Stimulated activated naive CD8-positive, alpha-beta T cell treated with anti-CD3 and anti-CD28 coated beads, Interleukin-15, amount 100 ng/mL, for 72 hours (primary cell): ENCODE measurements around the gene PIGQ.

ENCODE experiments used
- ATAC-seq: fragments of 150-1000 bp; cut with Tn5 transposase; 2 replicates; pipeline ENCODE4 v1.10.0; 2021; ENCODE audit warnings: mild to moderate bottlenecking, moderate library complexity
- DNase-seq, 2 donors: peaks; one replicate each; pipeline ENCODE4 v3.0.0; 2021 to 2022
- H3K27ac Mint-ChIP-seq, 2 donors: one replicate each; pipeline ENCODE4 v1.8.0; 2022; ENCODE audit warnings: mild to moderate bottlenecking in 2 of 2, mixed read lengths in 2 of 2, moderate library complexity in 2 of 2
- H3K27me3 Mint-ChIP-seq: one replicate; pipeline ENCODE4 v1.8.0; 2022; ENCODE audit warnings: mixed read lengths
- H3K4me1 Mint-ChIP-seq: one replicate; pipeline ENCODE4 v1.8.0; 2022; ENCODE audit warnings: mild to moderate bottlenecking, mixed read lengths
- H3K4me3 Mint-ChIP-seq, 2 donors: one replicate each; pipeline ENCODE4 v1.8.0; 2022; ENCODE audit warnings: mild to moderate bottlenecking in 2 of 2, mixed read lengths in 2 of 2, moderate library complexity in 1 of 2
- H3K9me3 Mint-ChIP-seq, 2 donors: one replicate each; pipeline ENCODE4 v1.8.0; 2022; ENCODE audit warnings: mixed read lengths in 2 of 2

Gene PIGQ

DNA sequence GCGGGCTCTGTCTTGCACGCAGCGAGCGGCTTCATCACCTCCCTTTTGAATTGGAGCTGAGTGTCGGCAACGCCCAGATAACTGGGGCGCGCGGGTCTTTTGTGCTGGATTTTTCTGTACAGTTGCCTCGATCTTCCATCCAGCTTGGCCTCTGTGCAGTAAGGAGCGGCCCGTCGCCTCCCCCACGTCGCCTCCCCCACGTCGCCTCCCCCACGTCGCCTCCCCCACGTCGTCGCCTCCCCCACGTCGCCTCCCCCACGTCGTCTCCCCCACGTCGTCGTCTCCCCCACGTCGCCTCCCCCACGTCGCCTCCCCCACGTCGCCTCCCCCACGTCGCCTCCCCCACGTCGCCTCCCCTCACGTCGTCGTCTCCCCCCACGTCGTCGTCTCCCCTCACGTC, 25.3 kb upstream of the PIGQ start:
- H3K27ac Mint-ChIP-seq: no peak overlapping the region
- no peaks in the 10 kb centered on the region for H3K9me3 Mint-ChIP-seq
- H3K4me1 Mint-ChIP-seq: peaks cover 7% of the 10 kb centered on the region
- no peak for ATAC-seq
- DNase-seq: no peak
- no peaks in the 10 kb centered on the region for H3K27me3 Mint-ChIP-seq
- H3K4me3 Mint-ChIP-seq: no peak overlapping the region

DNA sequence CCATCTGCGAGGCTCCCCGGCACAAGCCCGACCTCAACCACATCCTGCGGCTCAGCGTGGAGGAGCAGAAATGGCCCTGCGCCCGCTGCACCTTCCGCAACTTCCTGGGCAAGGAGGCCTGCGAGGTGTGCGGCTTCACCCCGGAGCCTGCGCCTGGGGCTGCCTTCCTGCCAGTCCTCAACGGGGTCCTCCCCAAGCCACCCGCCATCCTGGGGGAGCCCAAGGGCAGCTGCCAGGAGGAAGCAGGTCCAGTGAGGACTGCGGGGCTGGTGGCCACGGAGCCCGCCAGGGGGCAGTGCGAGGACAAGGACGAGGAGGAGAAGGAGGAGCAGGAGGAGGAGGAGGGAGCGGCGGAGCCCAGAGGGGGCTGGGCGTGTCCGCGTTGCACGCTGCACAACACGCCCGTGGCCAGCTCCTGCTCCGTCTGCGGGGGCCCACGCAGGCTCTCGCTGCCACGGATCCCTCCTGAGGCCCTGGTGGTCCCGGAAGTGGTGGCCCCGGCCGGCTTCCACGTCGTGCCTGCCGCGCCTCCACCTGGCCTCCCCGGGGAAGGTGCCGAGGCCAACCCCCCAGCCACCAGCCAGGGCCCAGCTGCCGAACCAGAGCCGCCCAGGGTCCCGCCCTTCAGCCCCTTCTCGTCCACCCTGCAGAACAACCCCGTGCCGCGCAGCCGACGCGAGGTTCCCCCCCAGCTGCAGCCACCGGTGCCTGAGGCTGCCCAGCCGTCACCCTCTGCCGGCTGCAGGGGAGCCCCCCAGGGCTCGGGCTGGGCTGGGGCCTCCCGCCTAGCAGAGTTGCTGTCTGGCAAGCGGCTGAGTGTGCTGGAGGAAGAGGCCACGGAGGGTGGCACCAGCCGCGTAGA, 22.6 kb upstream of the PIGQ start:
- no peak overlapping the region for H3K27ac Mint-ChIP-seq
- H3K27me3 Mint-ChIP-seq: no peaks in the 10 kb centered on the region
- H3K9me3 Mint-ChIP-seq: no peaks in the 10 kb centered on the region
- DNase-seq (peak in 1 of 2 donors; percentile 55), ATAC-seq (peak; percentile 48)
- H3K4me1 Mint-ChIP-seq: peaks cover 7% of the 10 kb centered on the region
- peak overlapping the region in 1 of 2 donors; percentile 58 for H3K4me3 Mint-ChIP-seq

DNA sequence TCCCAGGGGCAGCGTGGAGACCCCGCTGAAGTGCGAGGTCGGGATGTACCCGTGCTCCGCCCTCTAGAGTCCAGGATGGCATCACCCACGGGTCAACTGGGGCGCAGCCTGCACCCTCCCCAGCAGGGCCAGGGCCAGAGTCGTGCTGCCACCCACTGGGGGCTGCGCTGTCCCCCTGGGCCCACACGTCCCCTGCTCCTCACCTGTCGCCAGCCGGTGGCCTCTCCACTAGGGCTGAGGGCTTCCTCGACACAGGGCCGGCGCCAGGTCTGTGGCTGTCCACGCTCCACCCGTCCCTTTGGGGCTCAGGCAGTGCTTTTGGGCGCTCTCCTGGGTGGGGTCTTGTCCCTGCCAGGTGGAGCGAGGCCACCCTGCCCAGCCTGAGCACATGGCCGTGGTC, 21.2 kb upstream of the PIGQ start:
- H3K27ac Mint-ChIP-seq: no peak overlapping the region
- no peaks in the 10 kb centered on the region for H3K9me3 Mint-ChIP-seq
- DNase-seq: no peak
- no peaks in the 10 kb centered on the region for H3K27me3 Mint-ChIP-seq
- peaks cover 7% of the 10 kb centered on the region for H3K4me1 Mint-ChIP-seq
- no peak overlapping the region for H3K4me3 Mint-ChIP-seq
- no peak for ATAC-seq

DNA sequence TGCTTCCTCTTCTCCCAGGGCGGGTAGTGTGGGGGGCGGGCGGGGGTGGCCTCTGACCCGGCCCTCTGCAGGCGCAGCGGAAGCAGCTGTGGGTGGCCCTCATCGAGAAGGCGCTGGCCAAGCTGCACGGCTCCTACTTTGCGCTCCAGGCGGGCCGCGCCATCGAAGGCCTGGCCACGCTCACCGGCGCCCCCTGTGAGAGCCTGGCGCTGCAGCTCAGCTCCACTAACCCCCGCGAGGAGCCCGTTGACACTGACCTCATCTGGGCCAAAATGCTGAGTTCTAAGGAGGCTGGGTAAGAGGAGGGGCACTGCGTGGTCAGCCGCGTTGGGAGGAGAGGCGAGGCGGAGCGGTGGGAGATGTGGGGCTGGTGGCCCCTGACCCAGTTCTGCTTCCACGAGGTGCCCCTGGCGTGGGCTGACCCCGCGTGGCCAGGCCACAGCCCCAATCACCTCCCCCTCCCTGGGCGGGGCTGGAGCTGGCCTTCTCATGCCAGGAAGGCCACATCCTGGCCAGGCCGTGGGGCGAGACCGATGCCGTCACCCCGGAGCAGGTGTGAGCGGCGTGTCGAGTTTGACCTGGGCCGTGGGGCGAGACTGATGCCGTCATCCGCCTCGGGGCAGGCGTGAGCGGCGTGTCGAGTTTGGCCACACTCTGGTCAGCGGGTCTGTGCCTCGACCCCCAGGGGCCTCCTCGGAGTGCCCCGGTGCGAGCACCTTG, 20.1 kb upstream of the PIGQ start:
- H3K4me3 Mint-ChIP-seq: no peak overlapping the region
- H3K27ac Mint-ChIP-seq: no peak overlapping the region
- no peaks in the 10 kb centered on the region for H3K9me3 Mint-ChIP-seq

DNA sequence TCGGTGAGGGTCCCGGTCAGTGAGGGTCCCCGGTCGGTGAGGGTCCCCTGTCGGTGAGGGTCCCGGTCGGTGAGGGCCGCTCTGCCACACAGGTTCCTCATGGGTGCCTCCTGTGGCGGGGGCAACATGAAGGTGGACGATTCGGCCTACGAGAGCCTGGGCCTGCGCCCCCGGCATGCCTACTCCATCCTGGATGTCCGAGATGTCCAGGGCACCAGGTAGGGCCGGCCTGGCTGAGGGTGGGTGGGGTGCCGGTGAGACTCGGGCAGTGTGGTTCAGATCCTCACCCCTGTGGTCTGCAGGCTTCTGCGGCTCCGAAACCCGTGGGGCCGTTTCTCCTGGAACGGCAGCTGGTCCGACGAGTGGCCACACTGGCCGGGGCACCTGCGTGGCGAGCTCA, 18.6 kb upstream of the PIGQ start:
- no peak for ATAC-seq
- Mint-ChIP-seq H3K27me3 (no peaks in the 10 kb centered on the region), H3K9me3 (no peaks in the 10 kb centered on the region)

More for the DNA sequence above, 20.1 kb upstream of the PIGQ start:
- ATAC-seq (no peak), DNase-seq (no peak)
- no peaks in the 10 kb centered on the region for H3K27me3 Mint-ChIP-seq
- peaks cover 7% of the 10 kb centered on the region for H3K4me1 Mint-ChIP-seq

DNA sequence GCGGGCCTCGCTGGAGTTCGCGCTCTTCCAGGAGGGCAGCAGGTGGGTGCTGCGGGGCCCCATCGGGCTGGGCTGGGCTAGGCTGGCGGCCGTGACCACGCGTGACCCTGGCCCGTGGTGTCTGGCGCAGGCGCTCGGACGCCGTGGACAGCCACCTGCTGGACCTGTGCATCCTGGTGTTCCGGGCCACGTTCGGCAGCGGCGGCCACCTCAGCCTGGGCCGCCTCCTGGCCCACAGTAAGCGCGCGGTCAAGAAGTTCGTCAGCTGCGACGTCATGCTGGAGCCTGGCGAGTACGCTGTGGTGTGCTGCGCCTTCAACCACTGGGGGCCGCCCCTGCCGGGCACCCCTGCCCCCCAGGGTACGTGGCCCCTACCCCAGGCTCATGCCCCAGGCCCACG, 17.6 kb upstream of the PIGQ start:
- peak; percentile 6 for ATAC-seq
- H3K27ac Mint-ChIP-seq: no peak overlapping the region
- no peaks in the 10 kb centered on the region for H3K27me3 Mint-ChIP-seq

More for the DNA sequence above, 18.6 kb upstream of the PIGQ start:
- Mint-ChIP-seq H3K4me1 (peaks cover 7% of the 10 kb centered on the region), H3K27ac (no peak overlapping the region), H3K4me3 (no peak overlapping the region)
- no peak for DNase-seq

DNA sequence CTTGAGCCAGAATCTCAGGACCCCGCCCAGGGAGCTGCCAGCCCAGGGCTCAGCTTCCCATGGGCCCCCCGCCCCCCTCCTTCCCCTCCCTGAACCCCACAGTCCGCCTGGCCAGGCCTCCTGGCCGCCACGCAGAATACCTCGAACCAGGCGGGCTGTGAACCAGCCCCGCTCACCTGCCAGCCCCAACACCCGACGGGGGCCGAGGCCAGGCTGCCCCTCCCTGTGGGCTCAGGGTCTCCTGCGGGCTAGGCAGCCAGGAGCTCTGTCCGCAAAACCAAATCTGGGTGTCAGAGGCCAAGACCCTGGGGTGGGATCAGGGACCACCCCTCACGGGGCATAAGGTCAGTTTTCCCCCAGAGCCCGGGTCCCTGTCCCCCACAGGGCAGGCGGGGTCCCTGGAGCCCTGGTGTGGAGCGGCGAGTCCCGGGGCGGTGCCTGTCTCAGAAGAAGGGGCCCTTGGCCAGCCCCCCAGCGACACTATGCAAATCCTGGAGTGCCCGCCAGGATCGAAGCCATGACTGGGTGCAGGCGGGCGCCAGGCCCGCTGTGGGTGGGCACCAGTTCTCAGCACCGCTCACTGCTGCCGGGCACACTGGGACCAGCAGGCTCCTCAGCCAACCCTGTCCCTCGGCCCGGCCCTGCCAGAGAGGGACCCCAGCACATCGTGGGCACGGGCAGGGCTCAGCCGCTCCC, 16.0 kb upstream of the PIGQ start:
- Mint-ChIP-seq H3K27ac (no peak overlapping the region), H3K4me3 (no peak overlapping the region), H3K4me1 (no peaks in the 10 kb centered on the region), H3K27me3 (peaks cover 15% of the 10 kb centered on the region), H3K9me3 (no peaks in the 10 kb centered on the region)
- ATAC-seq (no peak), DNase-seq (no peak)

More for the DNA sequence above, 17.6 kb upstream of the PIGQ start:
- Mint-ChIP-seq H3K4me3 (no peak overlapping the region), H3K4me1 (no peaks in the 10 kb centered on the region), H3K9me3 (no peaks in the 10 kb centered on the region)
- no peak for DNase-seq

DNA sequence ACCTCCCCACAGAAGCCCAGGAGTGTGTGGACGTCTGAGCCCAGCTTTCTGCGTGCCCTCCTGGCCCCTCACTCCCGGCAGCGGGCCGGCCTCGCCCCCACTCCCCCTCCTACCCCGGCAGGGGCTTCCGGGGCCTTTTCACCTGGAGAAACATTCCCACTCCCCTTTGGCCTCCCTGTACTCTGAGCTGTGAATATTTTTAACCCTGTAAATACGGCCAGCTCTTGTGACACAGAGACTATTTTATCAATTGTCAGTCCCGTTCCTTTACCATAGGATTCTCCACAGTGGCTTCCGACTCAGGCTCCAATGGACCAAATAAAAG, 15.5 kb upstream of the PIGQ start:
- no peaks in the 10 kb centered on the region for H3K4me1 Mint-ChIP-seq
- DNase-seq: no peak
- no peak overlapping the region for H3K27ac Mint-ChIP-seq
- H3K9me3 Mint-ChIP-seq: no peaks in the 10 kb centered on the region
- no peak overlapping the region for H3K4me3 Mint-ChIP-seq
- ATAC-seq: no peak
- peaks cover 20% of the 10 kb centered on the region for H3K27me3 Mint-ChIP-seq

DNA sequence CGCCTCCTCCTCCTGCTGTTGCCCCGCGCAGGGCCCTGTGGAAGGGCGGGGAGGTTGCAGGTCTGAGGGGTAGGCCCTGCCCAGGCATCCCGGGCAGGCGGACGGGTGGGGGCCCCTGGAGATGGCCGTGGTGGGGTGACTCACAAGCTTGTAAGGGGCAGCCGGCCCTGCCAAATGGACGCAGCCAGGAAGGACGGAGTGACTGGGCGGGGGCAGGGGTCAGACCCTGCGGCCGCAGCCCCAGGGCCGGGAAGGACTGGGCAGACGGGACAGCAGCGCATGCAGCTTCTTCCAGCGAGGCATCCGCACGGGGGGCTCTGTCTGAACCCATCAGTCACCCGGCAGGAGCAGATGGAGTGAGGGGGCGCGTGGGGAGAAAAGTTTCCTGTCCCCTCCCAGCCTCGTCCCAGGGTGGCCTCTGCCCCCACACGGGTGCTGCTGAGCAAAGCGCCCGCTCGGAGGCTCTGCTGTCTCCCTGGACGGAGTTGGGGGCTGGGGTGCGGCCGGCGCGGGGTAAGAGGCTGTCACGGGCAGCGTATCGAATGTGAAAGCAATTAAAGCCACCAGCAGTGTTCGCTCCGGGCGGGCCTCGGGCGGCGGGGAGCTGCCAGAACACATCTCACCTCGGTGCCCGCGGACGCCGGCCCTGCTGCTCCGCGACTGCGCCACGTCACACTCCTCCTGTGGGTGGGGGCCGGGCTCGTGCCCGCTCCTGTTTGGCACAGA, 15.0 kb upstream of the PIGQ start:
- H3K4me3 Mint-ChIP-seq: no peak overlapping the region

DNA sequence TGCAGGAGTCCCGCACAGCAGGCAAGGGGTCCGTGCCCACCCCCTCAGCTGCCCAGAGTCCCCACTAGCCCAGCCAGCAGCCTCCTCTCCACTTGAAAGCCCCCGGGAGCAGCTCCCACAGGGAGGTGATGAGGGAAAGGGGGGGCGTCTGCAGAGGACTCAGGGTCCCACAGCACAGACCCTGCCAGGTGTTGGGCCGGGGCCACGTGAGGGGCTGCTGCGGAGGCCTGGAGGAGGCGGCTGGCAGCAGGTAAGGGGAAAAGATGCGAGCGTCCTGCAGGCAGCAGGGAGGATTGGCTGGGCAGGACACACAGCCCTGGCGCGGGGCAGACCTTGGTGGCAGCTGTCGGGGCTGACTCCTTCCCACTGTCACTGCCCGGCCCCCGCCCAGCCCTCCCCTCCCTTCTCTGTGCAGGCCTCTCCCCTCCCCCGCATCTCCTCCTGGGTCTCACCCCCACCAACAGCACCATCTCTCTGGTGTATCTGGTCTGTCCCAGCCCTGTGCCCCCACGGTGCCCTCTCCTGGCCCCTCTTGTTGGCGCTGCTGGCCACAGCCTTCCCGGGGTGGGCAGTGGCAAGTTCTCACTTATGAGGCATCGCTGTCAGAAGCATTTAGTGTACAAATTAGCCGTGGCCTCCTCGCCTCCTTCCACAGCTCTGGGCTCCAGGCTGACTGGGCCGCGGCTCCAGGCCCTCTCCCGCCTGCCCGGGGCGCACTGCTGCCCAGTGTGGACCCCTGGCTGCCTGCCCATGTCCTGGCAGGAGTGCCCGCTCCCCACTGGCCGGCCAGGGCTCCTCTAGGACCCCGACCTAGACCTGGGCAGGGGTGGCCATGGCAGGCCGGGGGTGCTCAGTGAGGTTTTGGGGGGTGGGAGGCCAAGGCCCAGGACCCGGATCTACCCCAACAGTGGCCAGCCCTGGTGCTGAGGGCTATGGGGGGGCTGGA, 14.0 kb upstream of the PIGQ start:
- H3K27ac Mint-ChIP-seq: no peak overlapping the region
- no peak overlapping the region for H3K4me3 Mint-ChIP-seq
- no peaks in the 10 kb centered on the region for H3K4me1 Mint-ChIP-seq
- peaks cover 25% of the 10 kb centered on the region for H3K27me3 Mint-ChIP-seq
- ATAC-seq: no peak
- DNase-seq: no peak
- H3K9me3 Mint-ChIP-seq: no peaks in the 10 kb centered on the region

More for the DNA sequence above, 15.0 kb upstream of the PIGQ start:
- H3K9me3 Mint-ChIP-seq: no peaks in the 10 kb centered on the region
- H3K27me3 Mint-ChIP-seq: peaks cover 25% of the 10 kb centered on the region
- ATAC-seq: no peak
- DNase-seq: no peak
- H3K27ac Mint-ChIP-seq: no peak overlapping the region
- no peaks in the 10 kb centered on the region for H3K4me1 Mint-ChIP-seq

DNA sequence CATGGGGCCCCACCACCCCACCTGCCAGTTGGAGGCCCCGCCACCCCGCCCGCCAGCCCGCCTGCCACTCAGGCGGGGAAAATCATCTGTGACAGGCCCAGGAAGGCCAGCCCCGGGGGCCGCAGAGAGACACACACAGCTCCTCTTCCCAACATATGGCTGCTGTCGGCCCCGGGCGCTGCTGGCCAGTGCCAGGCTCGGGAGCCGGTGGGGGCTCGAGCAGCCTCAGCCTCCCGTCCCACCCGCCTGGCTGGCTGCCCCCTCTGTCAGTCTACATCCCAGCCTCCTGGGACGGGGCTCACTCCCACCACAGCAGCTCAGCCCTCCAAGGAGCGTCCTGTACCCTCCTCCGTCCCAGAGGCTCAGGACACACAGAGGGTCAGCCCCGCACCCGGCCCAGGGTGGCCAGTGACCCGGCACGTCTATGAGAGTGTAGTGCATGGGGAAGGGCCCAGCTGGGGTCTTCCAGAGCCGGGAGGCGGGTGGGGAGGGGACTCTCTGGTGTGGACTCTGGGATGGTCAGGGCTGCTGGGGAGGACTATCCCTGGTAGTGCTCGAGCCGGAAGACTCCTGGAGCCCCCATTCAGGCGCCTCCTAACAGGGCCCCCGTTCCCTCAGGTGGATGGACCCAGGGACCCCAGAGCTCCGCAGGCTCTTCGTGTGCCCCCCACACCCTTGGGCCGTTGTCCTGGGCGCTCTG, 13.1 kb upstream of the PIGQ start:
- H3K4me3 Mint-ChIP-seq: no peak overlapping the region
- H3K9me3 Mint-ChIP-seq: no peaks in the 10 kb centered on the region
- H3K27me3 Mint-ChIP-seq: peaks cover 30% of the 10 kb centered on the region
- H3K27ac Mint-ChIP-seq: no peak overlapping the region
- H3K4me1 Mint-ChIP-seq: no peaks in the 10 kb centered on the region
- ATAC-seq: no peak
- no peak for DNase-seq

DNA sequence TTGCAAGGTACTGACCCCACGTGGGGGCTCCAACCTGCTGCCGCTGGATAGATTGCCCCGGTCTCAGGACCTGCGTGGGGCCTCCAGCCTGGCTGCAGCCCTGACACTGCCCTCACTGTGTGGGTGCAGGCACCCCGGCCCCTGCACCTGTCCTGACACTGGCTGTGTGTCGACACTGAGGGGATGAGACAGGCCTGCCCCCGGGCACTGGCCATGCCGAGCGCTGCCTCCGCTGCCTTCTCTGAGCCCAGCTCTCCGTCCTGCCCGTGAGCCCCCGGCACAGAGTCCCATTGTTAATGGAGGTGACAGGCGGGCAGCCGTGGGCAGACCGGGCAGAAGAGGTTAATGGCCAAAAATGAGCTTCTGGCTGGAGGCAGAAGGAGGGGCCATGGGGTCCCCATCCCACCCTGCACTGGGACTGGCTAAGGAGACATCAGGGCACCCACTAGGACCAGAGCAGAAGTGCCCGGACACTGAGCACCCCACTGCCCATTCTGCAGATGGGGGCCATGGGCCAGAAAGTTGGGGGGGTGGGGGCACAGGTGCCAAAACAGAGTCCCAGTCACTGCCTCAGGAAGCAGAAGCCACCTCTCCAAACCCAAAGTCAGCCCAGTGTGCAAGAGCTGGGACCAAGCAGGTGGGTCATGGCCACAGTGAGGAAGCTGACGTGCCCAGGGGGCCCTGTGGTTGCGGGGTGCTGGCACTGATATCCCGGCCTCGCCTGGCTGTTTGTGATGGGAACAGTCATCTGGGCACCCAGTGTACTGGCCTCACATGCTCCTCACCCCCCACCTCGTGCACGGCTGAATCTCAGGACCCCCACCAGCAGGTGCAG, 12.1 kb upstream of the PIGQ start:
- H3K4me1 Mint-ChIP-seq: no peaks in the 10 kb centered on the region
- H3K4me3 Mint-ChIP-seq: no peak overlapping the region
- H3K27me3 Mint-ChIP-seq: peaks cover 40% of the 10 kb centered on the region
- no peaks in the 10 kb centered on the region for H3K9me3 Mint-ChIP-seq
- DNase-seq: no peak
- ATAC-seq: no peak
- no peak overlapping the region for H3K27ac Mint-ChIP-seq

DNA sequence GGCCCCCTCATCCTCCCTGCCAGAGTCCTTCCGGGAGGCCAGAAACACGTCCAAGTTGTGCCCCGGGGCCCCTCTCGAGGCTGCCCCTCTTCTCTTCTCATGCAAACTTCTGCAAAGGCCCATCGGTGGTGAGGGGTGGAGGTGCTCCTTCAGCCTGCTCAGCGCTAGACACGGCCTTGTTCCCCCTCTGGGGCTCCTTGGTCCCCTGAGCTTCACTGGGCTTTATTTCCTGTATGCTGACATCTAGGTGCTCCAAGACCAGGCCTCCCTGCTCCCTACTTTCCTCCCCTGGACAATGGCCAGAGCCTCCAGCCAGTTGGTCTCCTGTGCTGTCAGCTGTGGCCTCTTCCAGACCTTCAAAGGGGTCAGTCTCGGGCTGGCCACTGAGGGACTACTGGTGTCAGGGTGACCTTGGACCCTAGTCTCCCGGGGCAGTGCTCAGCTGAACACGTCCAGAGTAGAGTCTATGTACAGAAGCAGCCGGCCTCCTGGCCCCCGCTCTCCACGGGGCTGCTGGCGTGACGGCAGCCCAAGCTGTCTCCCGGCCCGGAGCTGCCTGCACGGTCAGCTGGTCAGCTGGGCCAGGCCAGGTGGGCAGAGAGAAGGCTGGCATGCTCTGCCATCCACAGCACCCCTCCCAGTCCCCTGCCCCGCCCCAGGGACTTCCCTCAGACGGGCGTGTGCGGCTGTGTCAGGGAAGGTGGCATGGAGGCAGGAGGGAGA, 11.3 kb upstream of the PIGQ start:
- Mint-ChIP-seq H3K9me3 (no peaks in the 10 kb centered on the region), H3K4me1 (no peaks in the 10 kb centered on the region), H3K27ac (peak overlapping the region in 1 of 2 donors; percentile 74), H3K4me3 (no peak overlapping the region), H3K27me3 (peaks cover 42% of the 10 kb centered on the region)
- DNase-seq (no peak), ATAC-seq (no peak)
